SHP77 (cell line): ENCODE results near the gene WWP2.

Experiments
- DNase-seq, 2 experiments: peaks; one replicate each; lab custom pipeline; 2025; lab: John Stamatoyannopoulos, UW

The WWP2 gene

GRCh38 chr16:69890114-69890891 is 128.2 kb downstream of the WWP2 start:
- no peak for DNase-seq

GRCh38 chr16:69890892-69891282 is 128.8 kb downstream of the WWP2 start:
- DNase-seq: no peak

- no peak for DNase-seq
These were observed 130.2 kb downstream of the WWP2 start for GRCh38 chr16:69892378-69892777.

GRCh38 chr16:69893106-69893505 is 131.0 kb downstream of the WWP2 start:
- DNase-seq: no peak

- no peak for DNase-seq
These were observed 132.5 kb downstream of the WWP2 start for GRCh38 chr16:69894676-69895075.

GRCh38 chr16:69903865-69904415 is 141.8 kb downstream of the WWP2 start:
- no peak for DNase-seq

- no peak for DNase-seq
These were observed 142.5 kb downstream of the WWP2 start for GRCh38 chr16:69904495-69905170.

GRCh38 chr16:69905171-69905555 is 143.0 kb downstream of the WWP2 start:
- DNase-seq: no peak

GRCh38 chr16:69906838-69907401 is 144.8 kb downstream of the WWP2 start:
- no peak for DNase-seq

- DNase-seq: no peak
These were observed 146.9 kb downstream of the WWP2 start for GRCh38 chr16:69909043-69909442.

GRCh38 chr16:69909760-69910159 is 147.6 kb downstream of the WWP2 start:
- no peak for DNase-seq

GRCh38 chr16:69910964-69911363 is 148.8 kb downstream of the WWP2 start:
- DNase-seq: no peak

GRCh38 chr16:69916462-69916861 is 154.3 kb downstream of the WWP2 start:
- no peak for DNase-seq

- DNase-seq: no peak
These were observed 155.2 kb downstream of the WWP2 start for GRCh38 chr16:69917311-69917710.

- DNase-seq: no peak
These were observed 155.6 kb downstream of the WWP2 start for GRCh38 chr16:69917739-69918138.

GRCh38 chr16:69918241-69918640 is 156.1 kb downstream of the WWP2 start:
- DNase-seq: no peak

GRCh38 chr16:69921127-69921526 is 159.0 kb downstream of the WWP2 start:
- no peak for DNase-seq

- DNase-seq: no peak
These were observed 160.1 kb downstream of the WWP2 start for GRCh38 chr16:69922200-69922599.

GRCh38 chr16:69924041-69924775 is 162.1 kb downstream of the WWP2 start:
- no peak for DNase-seq

GRCh38 chr16:69924777-69925191 is 162.7 kb downstream of the WWP2 start:
- DNase-seq: no peak

GRCh38 chr16:69925311-69925710 is 163.2 kb downstream of the WWP2 start:
- no peak for DNase-seq

GRCh38 chr16:69926241-69926640 is 164.1 kb downstream of the WWP2 start:
- no peak for DNase-seq
